ENCODE data around the gene ERLIN1.

The ERLIN1 gene

GRCh38 chr10:100185364-100186252 is at the start of gene ERLIN1:
ERLIN1 (minus strand) TSS chr10:100186029; CDS start chr10:100185626, 403 bp downstream.
- DNase-seq (ENCODE audit: low spot score): peak; percentile 85

- DNase-seq (ENCODE audit: low spot score): no peak
These were observed 46.3 kb upstream of the ERLIN1 start for GRCh38 chr10:100232101-100232500.

DNA sequence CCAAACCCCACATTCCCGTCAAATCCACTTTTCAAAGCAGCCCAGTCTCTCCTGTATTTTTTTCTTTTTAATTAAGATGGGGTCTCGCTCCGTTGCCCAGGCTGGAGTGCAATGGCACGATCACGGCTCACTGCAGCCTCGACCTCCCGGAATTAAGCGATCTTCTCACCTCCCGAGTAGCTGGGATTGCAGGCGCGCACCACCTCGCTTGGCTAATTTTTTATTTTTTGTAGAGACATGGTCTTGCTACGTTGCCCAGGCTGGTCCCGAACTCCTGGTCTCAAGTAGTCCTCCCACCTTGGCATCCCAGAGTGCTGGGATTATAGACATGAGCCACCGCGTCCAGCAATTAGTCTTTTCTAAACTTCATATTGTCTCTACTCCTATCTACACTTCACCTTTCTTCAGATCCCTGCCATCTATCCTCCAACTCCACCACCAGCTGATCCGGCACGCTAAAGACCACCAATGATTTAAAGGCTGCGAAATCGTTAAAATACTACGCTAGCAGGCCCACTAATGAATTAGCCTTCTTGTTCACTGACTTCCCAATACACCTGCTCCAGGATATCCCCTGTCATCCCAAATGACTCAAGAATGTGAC is 44.1 kb upstream of the ERLIN1 start:
- DNase-seq (ENCODE audit: low spot score): no peak

GRCh38 chr10:100223879-100224278 is 38.0 kb upstream of the ERLIN1 start:
- no peak for DNase-seq (ENCODE audit: low spot score)

- no peak for DNase-seq (ENCODE audit: low spot score)
These were observed 36.7 kb upstream of the ERLIN1 start for GRCh38 chr10:100222529-100222928.

DNA sequence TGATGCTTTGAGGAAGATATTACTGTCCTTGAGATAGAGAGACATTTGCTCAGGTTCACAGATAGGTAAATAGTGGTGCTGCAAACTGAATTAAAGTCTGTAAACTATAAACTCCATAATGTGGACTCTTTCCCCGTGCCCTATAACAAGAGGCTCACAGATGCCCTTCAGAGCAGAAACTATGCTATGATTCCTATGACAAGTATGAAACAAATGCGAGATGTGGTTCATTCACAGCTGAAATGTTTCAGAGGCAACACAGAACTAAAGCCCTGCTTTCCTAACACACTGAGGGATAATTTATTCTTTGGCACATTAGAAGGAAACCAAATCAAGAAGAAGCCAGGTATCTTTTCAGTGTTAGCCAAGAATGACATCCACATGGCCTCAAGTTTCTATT is 30.2 kb upstream of the ERLIN1 start:
- DNase-seq (ENCODE audit: low spot score): no peak

DNA sequence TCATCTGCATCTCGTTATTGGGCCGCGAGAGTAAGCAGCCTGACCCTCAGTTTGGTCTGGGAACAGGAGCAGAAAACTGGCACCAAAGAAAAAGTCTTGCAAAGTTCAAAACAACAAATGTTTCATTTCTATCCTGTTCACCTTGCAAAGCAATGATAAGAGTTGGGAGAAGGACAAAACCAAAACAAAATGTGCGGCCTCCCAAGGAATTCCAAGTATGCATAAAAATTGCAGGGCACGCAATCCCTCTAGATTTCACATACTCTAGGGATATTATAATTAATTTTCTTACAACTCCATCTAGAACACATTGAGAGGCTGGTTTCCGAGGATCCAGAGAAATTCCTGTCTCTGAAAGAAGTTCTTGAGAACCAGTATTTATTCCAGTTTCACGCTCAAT is 23.5 kb upstream of the ERLIN1 start:
- DNase-seq (ENCODE audit: low spot score): no peak

DNA sequence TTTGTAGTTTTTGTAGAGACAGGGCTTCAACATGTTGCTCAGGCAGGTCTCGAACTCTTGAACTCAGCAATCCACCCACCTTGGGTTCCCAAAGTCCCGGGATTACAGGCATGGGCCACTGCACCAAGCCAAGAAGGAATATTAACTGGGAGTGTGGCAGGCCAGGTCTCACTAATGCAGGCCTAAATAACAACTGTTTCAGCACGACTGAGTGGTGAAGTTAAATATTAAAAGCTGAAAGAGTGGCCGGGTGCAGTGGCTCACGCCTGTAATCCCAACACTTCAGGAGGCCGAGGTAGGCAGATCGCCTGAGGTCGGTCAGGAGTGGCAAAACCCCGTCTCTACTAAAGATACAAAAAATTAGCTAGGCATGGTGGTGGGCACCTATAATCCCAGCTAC is 22.4 kb upstream of the ERLIN1 start:
- DNase-seq (ENCODE audit: low spot score): no peak

DNA sequence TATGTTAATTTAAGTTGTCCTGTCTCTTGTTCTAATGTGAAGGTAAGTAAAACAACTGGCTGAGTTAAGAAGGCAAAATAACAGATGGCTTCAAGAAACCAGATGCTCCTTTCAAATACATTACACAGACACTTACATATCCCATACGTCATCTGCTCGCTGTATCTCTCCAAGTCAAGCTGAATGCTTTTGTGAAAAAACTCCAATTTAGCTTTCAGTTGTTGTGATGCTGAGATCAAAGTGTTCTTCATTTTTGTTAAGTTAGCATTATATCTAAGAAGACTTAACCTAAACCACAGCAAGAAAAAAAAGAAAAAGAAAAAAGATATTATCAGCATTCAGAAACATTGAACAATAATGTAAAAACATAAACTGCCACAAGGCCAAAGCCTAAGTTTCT is 18.5 kb upstream of the ERLIN1 start:
- no peak for DNase-seq (ENCODE audit: low spot score)

DNA sequence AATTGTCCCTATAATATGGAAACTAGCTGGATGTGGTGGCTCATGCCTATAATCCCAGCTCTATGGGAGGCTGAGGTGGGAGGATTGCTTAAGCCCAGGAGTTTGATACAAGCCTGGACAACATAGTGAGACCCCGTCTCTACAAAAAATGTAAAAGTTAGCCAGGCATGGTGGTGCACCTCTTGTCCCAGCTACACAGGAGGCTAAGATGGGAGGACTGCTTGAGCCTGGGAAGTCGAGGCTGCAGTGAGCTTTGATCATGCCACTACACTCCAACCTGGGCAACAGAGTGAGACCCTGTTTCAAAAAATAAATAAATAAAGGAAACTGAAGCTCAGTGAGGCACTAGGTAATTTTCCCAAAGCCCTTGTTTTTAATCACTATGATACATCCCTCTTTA is 15.7 kb upstream of the ERLIN1 start:
- DNase-seq (ENCODE audit: low spot score): no peak

GRCh38 chr10:100194711-100195110 is 8.9 kb upstream of the ERLIN1 start:
- DNase-seq (ENCODE audit: low spot score): no peak

DNA sequence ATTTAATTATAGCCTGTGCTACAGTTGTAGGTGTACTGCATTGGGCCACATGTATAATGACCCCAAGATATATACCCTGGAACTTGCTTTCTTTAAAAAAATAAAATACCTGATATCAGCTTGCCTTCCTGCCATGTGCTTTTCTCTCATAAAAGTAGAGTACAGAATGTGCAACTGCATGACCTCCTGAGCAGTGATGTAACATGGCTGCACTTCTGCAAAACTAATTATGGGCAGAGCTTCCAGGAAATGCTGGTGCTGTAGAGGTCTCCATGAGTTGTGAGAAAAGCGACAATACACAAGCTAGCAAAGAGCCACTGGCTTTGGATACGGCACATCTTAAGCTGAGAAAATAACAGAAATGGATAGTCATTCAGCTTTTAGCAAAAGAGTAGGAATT is 6.5 kb upstream of the ERLIN1 start:
- no peak for DNase-seq (ENCODE audit: low spot score)

DNA sequence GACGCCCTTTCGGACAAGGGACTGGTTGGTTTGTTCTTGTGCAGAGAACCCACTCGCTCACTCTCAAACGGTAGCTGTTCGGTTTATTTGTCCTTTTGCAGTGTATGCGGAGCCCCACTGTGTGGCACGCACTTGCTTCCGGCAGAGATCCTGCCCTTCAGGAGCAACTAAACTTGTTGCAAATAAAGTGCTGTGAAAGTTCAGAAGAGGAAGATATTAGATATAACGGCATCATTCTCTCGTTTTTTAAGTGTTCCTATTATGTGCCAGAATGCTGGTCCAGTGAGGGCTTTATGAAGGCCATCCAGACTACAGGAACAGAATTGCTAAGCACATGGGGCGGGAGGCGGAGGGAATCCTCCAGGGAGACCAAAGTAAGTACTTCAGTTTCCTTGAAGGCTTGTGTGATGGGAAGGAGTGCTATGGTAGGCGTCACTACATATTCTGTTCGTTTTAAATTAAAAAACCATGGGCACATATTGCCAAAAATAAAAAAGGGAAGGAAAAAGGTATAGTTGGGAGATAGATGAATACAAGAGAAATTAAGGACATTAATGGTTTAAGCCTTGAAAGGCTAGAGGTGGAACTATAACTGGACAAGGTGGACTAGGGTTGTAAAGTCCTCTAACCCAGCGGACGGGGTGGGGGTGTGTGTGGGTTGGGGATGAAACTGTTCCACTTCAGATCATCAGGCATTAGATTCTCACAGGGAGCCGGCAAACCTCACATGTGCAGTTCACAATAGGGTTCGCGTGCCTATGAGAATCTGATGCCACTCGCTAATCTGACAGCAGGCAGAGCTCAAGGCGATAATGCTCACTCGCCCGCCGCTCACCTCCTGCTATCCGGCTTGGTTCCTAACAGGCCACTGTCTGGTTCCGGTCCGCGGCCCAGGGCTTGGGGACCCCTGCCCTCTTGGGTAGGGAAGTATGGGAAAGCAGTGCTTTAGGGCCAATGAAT is 704 bp upstream of the ERLIN1 start:
- DNase-seq (ENCODE audit: low spot score): peak; percentile 13

DNA sequence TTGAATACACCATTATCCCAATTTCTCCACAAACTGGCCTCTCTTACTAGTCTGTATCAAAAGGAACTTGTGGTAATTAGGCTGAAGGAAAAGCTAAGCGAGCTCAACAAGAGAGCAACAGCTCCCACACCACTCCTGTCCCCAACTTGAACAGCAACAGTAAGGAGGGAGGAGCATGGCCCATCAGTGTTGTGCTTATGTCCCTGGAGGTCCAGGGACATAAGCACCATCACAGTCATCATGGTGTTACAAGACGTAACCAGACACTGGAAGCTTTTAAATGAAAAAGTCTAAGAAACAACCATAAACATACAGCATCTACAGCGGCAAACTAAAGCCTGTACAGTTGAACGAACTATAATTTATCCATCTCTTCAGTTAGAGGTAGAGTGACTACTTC is 989 bp downstream of the ERLIN1 start:
- peak; percentile 30 for DNase-seq (ENCODE audit: low spot score)

- no peak for DNase-seq (ENCODE audit: low spot score)
These were observed 1.4 kb downstream of the ERLIN1 start for GRCh38 chr10:100184426-100184825.

DNA sequence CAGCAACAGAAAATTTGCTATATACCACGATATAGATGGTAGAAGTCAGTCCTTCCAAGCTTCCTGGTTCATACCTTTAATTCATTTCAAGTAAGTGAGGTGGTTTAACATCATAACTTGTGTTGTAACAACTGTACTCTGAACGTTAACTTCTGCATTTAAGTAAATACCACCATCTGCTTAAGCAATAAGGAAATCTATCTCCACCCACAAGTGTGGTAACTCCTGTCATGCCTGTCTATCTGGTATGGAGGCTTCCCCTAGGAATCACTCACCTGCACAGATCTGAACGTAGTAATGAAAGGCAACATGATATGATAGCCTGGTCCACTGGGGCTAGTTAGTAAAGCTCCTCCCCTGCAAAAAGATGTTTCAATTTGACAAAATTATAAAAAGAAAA is 2.3 kb downstream of the ERLIN1 start:
- DNase-seq (ENCODE audit: low spot score): no peak

GRCh38 chr10:100182908-100183307 is 2.9 kb downstream of the ERLIN1 start:
- DNase-seq (ENCODE audit: low spot score): no peak

GRCh38 chr10:100182281-100182680 is 3.5 kb downstream of the ERLIN1 start:
- DNase-seq (ENCODE audit: low spot score): no peak

DNA sequence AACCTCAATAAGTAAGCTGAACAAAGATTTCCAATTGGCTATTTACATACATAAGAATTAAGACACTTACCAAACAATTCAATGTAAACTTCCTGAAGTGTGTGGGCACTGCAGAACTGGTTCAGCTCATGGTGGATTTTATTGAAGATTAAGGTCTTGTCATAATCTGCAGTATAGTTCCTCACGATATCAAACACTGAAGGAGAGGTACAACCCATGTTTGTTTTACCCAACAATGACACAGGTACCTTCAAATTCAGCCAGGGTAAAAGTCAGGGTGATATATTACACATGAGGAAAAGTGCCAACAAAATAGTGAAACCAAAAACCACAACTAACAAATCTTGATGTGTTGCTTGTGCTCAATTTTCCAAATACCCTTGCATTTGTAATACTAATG is 10.0 kb downstream of the ERLIN1 start:
- DNase-seq (ENCODE audit: low spot score): no peak

DNA sequence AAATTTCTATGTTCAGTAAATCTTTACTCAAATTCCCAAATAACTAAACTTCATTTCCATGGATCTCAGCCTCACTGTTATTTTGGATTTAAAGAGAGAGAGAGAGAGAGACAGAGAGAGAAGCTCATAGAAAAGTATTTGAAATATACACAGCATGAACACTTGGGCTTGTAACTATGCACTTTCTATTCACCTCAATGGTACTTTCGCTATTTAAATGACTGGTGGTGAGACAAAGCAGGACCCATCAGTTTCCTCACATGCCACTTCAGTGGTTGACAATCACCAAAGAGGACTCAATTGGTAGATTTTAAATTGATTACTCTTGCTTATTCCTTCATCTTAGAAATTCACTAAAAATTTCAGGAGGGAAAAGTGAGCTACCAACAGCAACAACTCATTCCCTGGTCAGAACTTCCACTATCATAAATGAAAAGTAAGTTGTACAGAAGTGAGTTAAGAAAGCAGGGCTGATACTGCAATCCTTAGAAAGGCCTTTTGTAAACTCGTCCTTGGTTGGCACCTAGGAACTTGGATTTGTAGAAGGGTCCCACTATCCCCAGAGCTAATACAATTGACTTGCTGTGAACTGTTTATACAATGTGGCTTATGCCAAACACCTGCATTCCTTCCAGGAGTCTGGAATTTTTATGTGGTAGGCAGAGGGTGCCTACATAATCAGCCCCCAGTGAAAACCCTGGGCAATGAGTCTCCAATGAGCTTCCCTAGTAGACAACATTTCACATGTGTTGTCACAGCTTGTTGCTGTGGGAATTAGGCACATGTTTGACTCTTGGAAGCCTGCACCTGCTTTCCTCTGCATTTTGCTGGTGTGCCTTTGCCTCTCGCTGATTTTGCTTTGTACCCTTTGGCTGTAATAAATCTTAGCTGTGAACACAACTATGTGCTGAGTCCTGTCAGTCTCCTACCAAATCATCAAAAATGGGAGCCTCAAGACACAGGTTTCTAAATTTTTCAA is 10.8 kb downstream of the ERLIN1 start:
- DNase-seq (ENCODE audit: low spot score): no peak

- no peak for DNase-seq (ENCODE audit: low spot score)
These were observed 12.8 kb downstream of the ERLIN1 start for GRCh38 chr10:100173035-100173434.

Measured in SW480 (cell line).